Lung (tissue), 12 donors: ENCODE data around the gene CAMK1D. TPM values are rescaled to one million over a fixed set of nuclear protein-coding genes. Genes with fewer than 3 reads are reported as not detected.

Experiments
- ATAC-seq: fragments of 200-7000 bp; cut with Tn5 transposase; one replicate; pipeline ENCODE4 v1.9.1; 2020; ENCODE audit warnings: moderate number of reproducible peaks; ENCODE audit not compliant: insufficient read depth, low FRiP score
- DNase-seq, 3 donors: peaks; one replicate each; pipeline ENCODE4 v3.0.0-alpha.2; 2013 to 2017
- H3K27ac ChIP-seq, 2 donors: one replicate each; pipeline ENCODE4 v1.5.1; 2013; ENCODE audit warnings: mild to moderate bottlenecking in 2 of 2, moderate library complexity in 2 of 2, control low read depth in 1 of 2, inconsistent platforms in 1 of 2, low read depth in 1 of 2, low read length in 1 of 2
- H3K27me3 ChIP-seq, 3 donors: one replicate each; pipeline ENCODE4 v1.5.1; 2013; ENCODE audit warnings: low read length in 2 of 3; ENCODE audit not compliant: control insufficient read depth in 3 of 3, insufficient read depth in 3 of 3
- H3K36me3 ChIP-seq, 4 donors: one replicate each; pipeline ENCODE4 v1.5.1; 2013; ENCODE audit warnings: low read length in 4 of 4, mild to moderate bottlenecking in 1 of 4, moderate library complexity in 1 of 4; ENCODE audit not compliant: control insufficient read depth in 4 of 4, insufficient read depth in 4 of 4
- H3K4me1 ChIP-seq, 5 donors: one replicate each; pipeline ENCODE4 v1.5.1; 2013; ENCODE audit warnings: low read length in 5 of 5, mild to moderate bottlenecking in 2 of 5, moderate library complexity in 1 of 5; ENCODE audit not compliant: control insufficient read depth in 5 of 5, insufficient read depth in 5 of 5
- H3K4me3 ChIP-seq: one replicate; pipeline ENCODE4 v1.5.1; 2013; ENCODE audit warnings: mild to moderate bottlenecking, control low read depth, moderate library complexity
- H3K9ac ChIP-seq, 2 donors: one replicate each; pipeline ENCODE4 v1.5.1; 2013; ENCODE audit warnings: low read length in 2 of 2, control low read depth in 1 of 2; ENCODE audit not compliant: insufficient read depth in 1 of 2
- H3K9me3 ChIP-seq, 4 donors: one replicate each; pipeline ENCODE4 v1.5.1; 2013; ENCODE audit warnings: low read length in 3 of 4, mild to moderate bottlenecking in 1 of 4, moderate library complexity in 1 of 4; ENCODE audit not compliant: control insufficient read depth in 4 of 4, insufficient read depth in 3 of 4
- WGBS, 2 donors: extraction: QIAGEN DNeasy Blood & Tissue Kit; methylation state at CpG; one replicate each; pipeline ENCODE4 v1.1.7; 2013; 5-methylcytosine and 5-hydroxymethylcytosine counted together
- polyA plus RNA-seq, 2 donors: library from polyadenylated mRNA; stranded (reverse); fragments of 200-250 nt; gene quantifications; one replicate each; pipeline ENCODE4 v1.2.1, GENCODE V29; 2013
- total RNA-seq, 2 donors: library from RNA; depleted of rRNA in 1 of 2; stranded (reverse); fragments of >200 nt in 1 of 2; gene quantifications; one replicate each; pipeline ENCODE4 v1.2.1, GENCODE V29; 2014 to 2021
- TF ChIP-seq, protein P1 (sequence below): IDR thresholded peaks from 2 replicates; pipeline ENCODE4 v1.5.1; 2012; ENCODE audit warnings: mild to moderate bottlenecking; ENCODE audit errors: control extremely low read depth, extremely low read depth
- donor health status: control.
- donor health status: control.
- donor health status: Bipolar disorder and iron deficiency.
- donor health status: healthy.
- donor health status: DM: yes; HTN: yes; CAD: no.

Gene CAMK1D
- total and polyA plus RNA-seq, 4 donors = 3.2 to 37.4 (median 7.0) TPM

GRCh38 chr10:12814166-12814565 lies 464.8 kb downstream of the CAMK1D start:
- WGBS, 2 donors = 96 to 97% methylated on average over 9 of the region's 9 CpGs
- Histone ChIP-seq H3K9ac (no peak overlapping the region), H3K27me3 (no peaks in the 10 kb centered on the region), H3K4me3 (no peak overlapping the region), H3K36me3 (no peaks in the 10 kb centered on the region), H3K9me3 (peaks cover 0 to 6% (median 2%) of the 10 kb centered on the region in 4 donors), H3K27ac (no peak overlapping the region), H3K4me1 (no peaks in the 10 kb centered on the region)
- ATAC-seq = no peak
- TF ChIP-seq, protein P1, sequence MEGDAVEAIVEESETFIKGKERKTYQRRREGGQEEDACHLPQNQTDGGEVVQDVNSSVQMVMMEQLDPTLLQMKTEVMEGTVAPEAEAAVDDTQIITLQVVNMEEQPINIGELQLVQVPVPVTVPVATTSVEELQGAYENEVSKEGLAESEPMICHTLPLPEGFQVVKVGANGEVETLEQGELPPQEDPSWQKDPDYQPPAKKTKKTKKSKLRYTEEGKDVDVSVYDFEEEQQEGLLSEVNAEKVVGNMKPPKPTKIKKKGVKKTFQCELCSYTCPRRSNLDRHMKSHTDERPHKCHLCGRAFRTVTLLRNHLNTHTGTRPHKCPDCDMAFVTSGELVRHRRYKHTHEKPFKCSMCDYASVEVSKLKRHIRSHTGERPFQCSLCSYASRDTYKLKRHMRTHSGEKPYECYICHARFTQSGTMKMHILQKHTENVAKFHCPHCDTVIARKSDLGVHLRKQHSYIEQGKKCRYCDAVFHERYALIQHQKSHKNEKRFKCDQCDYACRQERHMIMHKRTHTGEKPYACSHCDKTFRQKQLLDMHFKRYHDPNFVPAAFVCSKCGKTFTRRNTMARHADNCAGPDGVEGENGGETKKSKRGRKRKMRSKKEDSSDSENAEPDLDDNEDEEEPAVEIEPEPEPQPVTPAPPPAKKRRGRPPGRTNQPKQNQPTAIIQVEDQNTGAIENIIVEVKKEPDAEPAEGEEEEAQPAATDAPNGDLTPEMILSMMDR = no peak
- DNase-seq = no peak

- Histone ChIP-seq H3K9ac (no peak overlapping the region), H3K27ac (no peak overlapping the region), H3K4me3 (no peak overlapping the region), H3K4me1 (no peaks in the 10 kb centered on the region), H3K9me3 (peaks cover 0 to 6% (median 2%) of the 10 kb centered on the region in 4 donors), H3K36me3 (no peaks in the 10 kb centered on the region), H3K27me3 (peaks cover 0 to under 1% (median 0%) of the 10 kb centered on the region in 3 donors)
- DNase-seq (no peak), ATAC-seq (no peak)
- WGBS, 2 donors = 75 to 81% methylated on average over 7 of the region's 7 CpGs
- TF ChIP-seq, protein P1 = no peak
Measured at GRCh38 chr10:12819071-12819470, 469.7 kb downstream of the CAMK1D start.

DNA sequence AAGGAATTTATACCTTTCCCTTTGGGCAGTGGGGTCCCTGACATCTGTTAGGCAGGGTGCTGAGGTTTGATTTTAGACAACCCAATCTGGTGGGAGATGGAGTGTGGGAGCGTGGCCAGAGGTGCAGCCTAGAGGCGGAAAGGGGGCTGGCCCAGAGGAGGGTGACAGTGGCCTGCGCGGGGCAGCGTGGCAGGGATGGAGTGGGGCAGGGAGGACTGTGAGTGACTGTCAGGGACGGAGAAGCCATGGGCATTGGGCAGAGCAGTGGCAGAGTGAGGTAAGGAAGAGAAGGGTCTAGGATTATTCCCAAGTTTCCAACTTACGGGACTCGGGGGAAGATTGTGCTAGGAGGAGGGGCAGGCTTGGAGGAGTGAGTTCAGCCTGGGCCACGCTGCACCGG lies 470.3 kb downstream of the CAMK1D start:
- no peak for ATAC-seq
- Histone ChIP-seq H3K4me3 (no peak overlapping the region), H3K9me3 (peaks cover 0 to 2% (median 0%) of the 10 kb centered on the region in 4 donors), H3K9ac (no peak overlapping the region), H3K4me1 (no peaks in the 10 kb centered on the region), H3K27me3 (peaks cover 0 to 5% (median 0%) of the 10 kb centered on the region in 3 donors), H3K36me3 (no peaks in the 10 kb centered on the region), H3K27ac (no peak overlapping the region)
- 97 to 98% methylated on average over 10 of the region's 10 CpGs for WGBS, 2 donors
- no peak for DNase-seq
- TF ChIP-seq, protein P1 = no peak
